Measurements from ENCODE around the gene OAT.

- TF ChIP-seq POLR2A (IDR thresholded peaks at IDR 0.05) (no peak), CTCF (IDR thresholded peaks at IDR 0.05) (no peak)
Observed at GRCh38 chr10:124372899-124373298, 45.8 kb downstream of the OAT start.
